Mesendoderm (in vitro differentiated cells): Measurements from ENCODE around the gene RFC1. TPM values are rescaled to one million over a fixed set of nuclear protein-coding genes. Genes with fewer than 3 reads are reported as not detected.

Source experiments
- small RNA-seq: library from polyadenylated mRNA; stranded (forward); fragments of <200 nt; extraction: miRNeasy Mini kit (QIAGEN cat#:217004); gene quantifications from one replicate; pipeline ENCODE3, GENCODE V24; 2013; ENCODE audit not compliant: insufficient read depth

RFC1 gene

Small RNAs within 50 kb of the gene (small RNA-seq; reads per million reads assigned to genes)
- gene MIR5591 = not detected
- not detected for gene RNU6-32P
- gene RNU6-887P = not detected
